Left renal cortex interstitium (tissue), 4 donors: ENCODE data around the gene HAPLN3. TPM values are rescaled to one million over a fixed set of nuclear protein-coding genes. Genes with fewer than 3 reads are reported as not detected.

Source experiments
- DNase-seq, 4 donors: peaks; one replicate each; pipeline ENCODE4 v3.0.0-alpha.2; 2013; ENCODE audit warnings: low read depth in 4 of 4, low spot score in 2 of 4, missing footprints in 1 of 4
- polyA plus RNA-seq, 4 donors: library from polyadenylated mRNA; unstranded; fragments of 120-200 nt; gene quantifications; one replicate each; pipeline ENCODE4 v1.2.1, GENCODE V29; 2013; ENCODE audit not compliant: insufficient read length in 4 of 4

Gene HAPLN3
- polyA plus RNA-seq, 4 donors: 2.1 to 5.0 (median 4.1) TPM

- DNase-seq: no peak
Observed at GRCh38 chr15:88912500-88912921, 17.2 kb upstream of the HAPLN3 start.

GRCh38 chr15:88911766-88912118 is 16.4 kb upstream of the HAPLN3 start:
- DNase-seq: no peak

- no peak for DNase-seq
Observed at GRCh38 chr15:88909956-88910831, 14.8 kb upstream of the HAPLN3 start.

- DNase-seq: no peak
Observed at GRCh38 chr15:88908697-88909621, 13.6 kb upstream of the HAPLN3 start.

GRCh38 chr15:88908123-88908522 is 12.8 kb upstream of the HAPLN3 start:
- no peak for DNase-seq

- no peak for DNase-seq
Observed at GRCh38 chr15:88907111-88907510, 11.8 kb upstream of the HAPLN3 start.

GRCh38 chr15:88906551-88906950 is 11.2 kb upstream of the HAPLN3 start:
- DNase-seq: no peak

GRCh38 chr15:88906130-88906529 is 10.8 kb upstream of the HAPLN3 start:
- DNase-seq: no peak

- no peak for DNase-seq
Observed at GRCh38 chr15:88905576-88905975, 10.2 kb upstream of the HAPLN3 start.

GRCh38 chr15:88904624-88905327 is 9.4 kb upstream of the HAPLN3 start:
- DNase-seq: no peak

- DNase-seq: no peak
Observed at GRCh38 chr15:88904257-88904623, 8.9 kb upstream of the HAPLN3 start.

GRCh38 chr15:88902846-88903245 is 7.5 kb upstream of the HAPLN3 start:
- no peak for DNase-seq

- no peak for DNase-seq
Observed at GRCh38 chr15:88902221-88902835, 7.0 kb upstream of the HAPLN3 start.

GRCh38 chr15:88901508-88902220 is 6.3 kb upstream of the HAPLN3 start:
- DNase-seq: no peak

- DNase-seq: no peak
Observed at GRCh38 chr15:88900982-88901418, 5.7 kb upstream of the HAPLN3 start.

- no peak for DNase-seq
Observed at GRCh38 chr15:88900309-88900981, 5.1 kb upstream of the HAPLN3 start.

GRCh38 chr15:88899251-88899650 is 3.9 kb upstream of the HAPLN3 start:
- no peak for DNase-seq

GRCh38 chr15:88898736-88899135 is 3.4 kb upstream of the HAPLN3 start:
- no peak for DNase-seq

GRCh38 chr15:88897456-88898194 is 2.3 kb upstream of the HAPLN3 start:
- DNase-seq: no peak
